Spinal cord (tissue), 10 donors: ENCODE data around the gene UPF1. TPM values are rescaled to one million over a fixed set of nuclear protein-coding genes. Genes with fewer than 3 reads are reported as not detected.
"Not testable (repeated sequence)": the region's sequence is repeated elsewhere in the genome, so short reads cannot be mapped to it uniquely, and the experiment has no call there.

ENCODE experiments used
- DNase-seq, 6 donors: peaks; one replicate each; pipeline versions ENCODE4 v3.0.0 to v3.0.0-alpha.2; 2013 to 2015; ENCODE audit warnings: low spot score in 6 of 6, low read depth in 4 of 6
- H3K27ac ChIP-seq: one replicate; pipeline ENCODE4 v1.5.1; 2013; ENCODE audit warnings: low read depth, low read length, control low read depth
- H3K27me3 ChIP-seq: one replicate; pipeline ENCODE4 v1.6.1; 2013; ENCODE audit warnings: low read length; ENCODE audit not compliant: control insufficient read depth, insufficient read depth
- H3K36me3 ChIP-seq: one replicate; pipeline ENCODE4 v1.6.1; 2013; ENCODE audit warnings: low read length; ENCODE audit not compliant: control insufficient read depth, insufficient read depth
- H3K4me1 ChIP-seq: one replicate; pipeline ENCODE4 v1.6.1; 2013; ENCODE audit warnings: low read length; ENCODE audit not compliant: control insufficient read depth, insufficient read depth
- H3K4me3 ChIP-seq: one replicate; pipeline ENCODE4 v1.5.1; 2013; ENCODE audit warnings: low read depth, low read length, control low read depth
- H3K9me3 ChIP-seq: one replicate; pipeline ENCODE4 v1.6.1; 2013; ENCODE audit warnings: low read length; ENCODE audit not compliant: control insufficient read depth, insufficient read depth
- WGBS: methylation state at CpG from one replicate; pipeline ENCODE4 v1.1.5; 2013; ENCODE audit warnings: missing lambda C conversion rate; ENCODE audit not compliant: insufficient coverage; 5-methylcytosine and 5-hydroxymethylcytosine counted together
- polyA plus RNA-seq, 2 donors: library from polyadenylated mRNA; unstranded; fragments of 120-200 nt; gene quantifications; one replicate each; pipeline ENCODE4 v1.2.1, GENCODE V29; 2013; ENCODE audit not compliant: insufficient read length in 2 of 2
- total RNA-seq, 2 donors: library from RNA; depleted of rRNA in 1 of 2; stranded (reverse); fragments of 120-200 nt in 1 of 2; fragments of >200 nt in 1 of 2; gene quantifications; one replicate each; pipeline versions ENCODE4 v1.2.3 to v1.2.4, GENCODE V29; 2013 to 2014
- donor health status: healthy.

The UPF1 gene
- total and polyA plus RNA-seq, 4 donors = 45.2 to 57.5 (median 51.6) TPM

DNA sequence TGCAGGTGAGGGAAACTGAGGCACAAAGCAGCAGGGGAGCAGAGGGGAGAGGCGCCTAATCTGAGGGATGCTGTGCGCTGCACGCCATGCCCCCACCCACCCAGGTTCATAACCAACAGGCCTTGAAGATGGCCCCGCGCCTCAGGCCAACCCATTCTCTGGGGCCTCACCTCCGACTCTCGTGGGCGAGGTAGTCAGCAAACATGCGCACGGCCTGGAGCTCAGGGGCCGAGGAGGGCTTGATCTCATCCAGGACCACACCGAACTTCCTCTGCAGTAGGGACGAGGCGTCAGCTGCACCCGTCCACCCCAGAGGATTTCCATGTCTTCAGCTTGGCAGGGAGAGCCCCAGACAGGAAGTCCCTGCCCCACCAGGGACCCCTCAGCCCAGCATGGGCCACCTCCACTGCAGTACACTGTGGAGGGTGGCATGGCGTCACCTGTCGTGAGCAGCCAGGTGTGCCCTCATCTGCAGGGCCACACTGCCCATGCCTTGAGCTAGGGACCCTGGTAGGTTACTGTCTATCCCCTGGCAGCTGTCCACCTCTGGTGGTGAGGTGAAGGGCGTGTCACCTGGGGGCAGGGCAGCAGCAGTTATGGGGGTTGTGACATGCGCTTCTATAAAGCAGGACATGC lies 79.2 kb downstream of the UPF1 start:
- H3K4me1 ChIP-seq = peaks cover 62% of the 10 kb centered on the region
- 96% methylated on average over 16 of the region's 19 CpGs for WGBS
- no peaks in the 10 kb centered on the region for H3K9me3 ChIP-seq
- no peak overlapping the region for H3K27ac ChIP-seq
- no peak overlapping the region for H3K4me3 ChIP-seq
- peaks cover 84% of the 10 kb centered on the region for H3K36me3 ChIP-seq
- no peaks in the 10 kb centered on the region for H3K27me3 ChIP-seq
- DNase-seq = no peak

DNA sequence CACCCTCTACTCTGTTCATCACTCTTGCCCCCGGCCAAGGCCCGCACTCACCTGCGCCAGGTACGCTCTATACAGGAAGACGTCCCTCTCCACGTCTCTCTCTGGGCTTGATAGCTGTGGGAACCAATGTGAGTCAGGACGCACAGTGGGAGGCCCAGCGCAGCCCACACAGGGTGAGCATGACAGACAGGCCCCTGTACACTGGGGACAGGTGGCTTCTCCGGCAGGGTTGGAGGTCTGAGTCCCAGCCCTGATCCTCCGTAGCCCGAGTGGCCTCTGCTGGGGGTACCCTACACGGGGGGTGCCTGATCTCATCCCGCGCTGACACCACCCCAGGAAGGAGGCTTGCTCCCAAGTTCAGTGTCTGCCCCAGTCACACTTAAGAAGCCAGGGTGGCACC lies 81.2 kb downstream of the UPF1 start:
- Histone ChIP-seq H3K27me3 (no peaks in the 10 kb centered on the region), H3K4me1 (peaks cover 49% of the 10 kb centered on the region), H3K36me3 (peaks cover 64% of the 10 kb centered on the region), H3K4me3 (no peak overlapping the region), H3K27ac (no peak overlapping the region), H3K9me3 (no peaks in the 10 kb centered on the region)
- WGBS = 92% methylated on average over 14 of the region's 14 CpGs
- no peak for DNase-seq

DNA sequence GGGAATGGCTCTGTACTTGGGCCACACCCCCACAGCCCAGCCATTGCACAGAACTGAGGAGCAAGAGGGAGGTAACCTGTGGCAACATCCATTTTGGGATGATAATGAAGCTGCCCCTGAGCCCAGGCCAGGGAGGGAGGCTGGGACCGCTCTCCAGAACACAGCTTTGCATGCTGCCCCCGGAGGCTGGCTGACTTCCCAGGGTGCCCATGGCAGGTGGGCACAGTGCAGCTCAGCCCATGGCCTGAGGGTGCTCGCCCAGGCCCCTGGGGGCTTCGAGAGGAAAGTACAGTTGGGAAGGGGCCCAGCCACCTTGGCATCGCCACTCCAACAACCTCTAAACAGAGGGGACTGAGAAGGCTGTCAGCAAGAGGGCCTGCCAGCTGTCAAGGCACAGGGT lies 81.7 kb downstream of the UPF1 start:
- Histone ChIP-seq H3K27me3 (no peaks in the 10 kb centered on the region), H3K4me1 (peaks cover 52% of the 10 kb centered on the region), H3K27ac (no peak overlapping the region), H3K4me3 (no peak overlapping the region), H3K9me3 (no peaks in the 10 kb centered on the region), H3K36me3 (peaks cover 60% of the 10 kb centered on the region)
- no peak for DNase-seq
- WGBS = 94% methylated on average over 5 of the region's 5 CpGs

DNA sequence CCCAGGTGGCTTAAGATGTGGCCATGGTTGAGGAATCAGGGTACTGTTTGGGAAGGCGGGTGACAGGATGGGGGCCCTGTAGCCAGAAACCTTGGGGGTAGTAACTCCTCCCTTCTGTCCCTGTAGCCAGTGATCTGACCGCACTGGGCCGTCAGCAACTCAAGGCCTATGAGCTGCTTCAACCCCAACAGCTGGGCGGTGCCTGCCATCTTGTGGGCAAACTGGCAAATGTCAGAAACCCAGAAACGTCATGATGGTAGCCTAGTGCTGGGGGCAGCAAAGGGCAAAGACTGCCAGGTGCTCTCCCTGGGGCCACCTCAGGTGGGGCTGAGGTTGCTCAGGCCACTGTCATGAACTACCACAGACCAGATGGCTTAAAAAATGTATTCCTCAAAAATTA lies 83.9 kb downstream of the UPF1 start:
- Histone ChIP-seq H3K4me1 (peaks cover 45% of the 10 kb centered on the region), H3K36me3 (peaks cover 40% of the 10 kb centered on the region), H3K4me3 (no peak overlapping the region), H3K9me3 (no peaks in the 10 kb centered on the region), H3K27ac (no peak overlapping the region), H3K27me3 (no peaks in the 10 kb centered on the region)
- 32% methylated on average over 5 of the region's 5 CpGs for WGBS
- peak in 2 of 6 donors; percentile 69 to 79 for DNase-seq

DNA sequence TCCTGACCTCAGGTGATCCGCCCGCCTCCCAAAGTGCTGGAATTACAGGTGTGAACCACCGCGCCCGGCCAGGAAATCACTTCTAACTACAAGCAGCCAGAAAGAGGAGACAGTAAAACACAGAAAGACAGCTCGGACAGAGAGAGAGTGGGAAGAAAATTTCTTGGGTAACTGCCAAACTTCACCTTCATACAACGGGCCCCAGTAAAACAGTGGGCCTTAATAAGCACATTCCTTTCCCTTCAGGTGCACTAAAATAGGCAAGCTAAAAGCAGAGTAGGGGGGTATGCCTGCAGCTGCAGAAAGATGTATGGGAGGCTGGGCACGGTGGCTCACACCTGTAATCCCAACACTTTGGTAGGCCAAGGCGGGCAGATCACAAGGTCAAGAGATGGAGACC lies 85.8 kb downstream of the UPF1 start:
- H3K4me1 ChIP-seq = peaks cover 53% of the 10 kb centered on the region
- WGBS = 100% methylated on average over 2 of the region's 9 CpGs
- peaks cover 48% of the 10 kb centered on the region for H3K36me3 ChIP-seq
- H3K9me3 ChIP-seq, H3K27ac ChIP-seq, H3K27me3 ChIP-seq, H3K4me3 ChIP-seq, DNase-seq: not testable (repeated sequence)

Other genes with a start within 250 kb of the UPF1 start
- 10 to 100 TPM; 23.7 to 84.5 TPM for gene REX1BD, start 243.2 kb upstream of the UPF1 start, total RNA-seq
- 10 to 100 TPM; 70.7 to 71.7 TPM for gene REX1BD, start 243.2 kb upstream of the UPF1 start, polyA plus RNA-seq
- 10 to 100 TPM in 1 of 2 donors, 1 to 10 TPM in 1; 3.1 to 13.8 TPM for gene CRLF1, start 225.2 kb upstream of the UPF1 start, total RNA-seq
- 10 to 100 TPM; 14.1 to 27.2 TPM for gene CRLF1, start 225.2 kb upstream of the UPF1 start, polyA plus RNA-seq
- gene TMEM59L, start 219.1 kb upstream of the UPF1 start, total RNA-seq = 10 to 100 TPM; 21.4 to 64.1 TPM
- gene TMEM59L, start 219.1 kb upstream of the UPF1 start, polyA plus RNA-seq = 100 to 1,000 TPM; 307 to 353 TPM
- gene KLHL26, start 194.9 kb upstream of the UPF1 start, total RNA-seq = 1 to 10 TPM; 3.7 to 6.0 TPM
- 10 to 100 TPM; 22.7 to 22.8 TPM for gene KLHL26, start 194.9 kb upstream of the UPF1 start, polyA plus RNA-seq
- 1 to 10 TPM; 5.6 to 7.8 TPM for gene CRTC1, start 148.3 kb upstream of the UPF1 start, total RNA-seq
- gene CRTC1, start 148.3 kb upstream of the UPF1 start, polyA plus RNA-seq = 10 to 100 TPM; 44.7 to 45.3 TPM
- gene COMP, start 40.7 kb upstream of the UPF1 start, total RNA-seq = under 1 TPM in 1 of 2 donors, not detected in 1; 0.40 TPM
- under 1 TPM; 0.23 to 0.32 TPM for gene COMP, start 40.7 kb upstream of the UPF1 start, polyA plus RNA-seq
- 10 to 100 TPM; 22.5 to 32.8 TPM for gene CERS1, start 64.2 kb downstream of the UPF1 start, total RNA-seq
- gene CERS1, start 64.2 kb downstream of the UPF1 start, polyA plus RNA-seq = 100 to 1,000 TPM; 121 to 141 TPM
- gene COPE, start 87.4 kb downstream of the UPF1 start, total RNA-seq = 100 to 1,000 TPM in 1 of 2 donors, 10 to 100 TPM in 1; 77.2 to 181 TPM
- 100 to 1,000 TPM; 174 to 188 TPM for gene COPE, start 87.4 kb downstream of the UPF1 start, polyA plus RNA-seq
- 10 to 100 TPM; 34.6 to 63.6 TPM for gene DDX49, start 87.8 kb downstream of the UPF1 start, total RNA-seq
- 10 to 100 TPM; 79.0 to 81.8 TPM for gene DDX49, start 87.8 kb downstream of the UPF1 start, polyA plus RNA-seq
- gene HOMER3, start 109.3 kb downstream of the UPF1 start, total RNA-seq = 10 to 100 TPM in 1 of 2 donors, 1 to 10 TPM in 1; 9.9 to 32.5 TPM
- 10 to 100 TPM; 37.6 to 39.2 TPM for gene HOMER3, start 109.3 kb downstream of the UPF1 start, polyA plus RNA-seq
- gene SUGP2, start 201.6 kb downstream of the UPF1 start, total RNA-seq = 10 to 100 TPM; 76.8 to 83.2 TPM
- gene SUGP2, start 201.6 kb downstream of the UPF1 start, polyA plus RNA-seq = 100 to 1,000 TPM; 176 to 198 TPM
- gene ARMC6, start 201.6 kb downstream of the UPF1 start, total RNA-seq = 10 to 100 TPM; 28.0 to 29.3 TPM
- gene ARMC6, start 201.6 kb downstream of the UPF1 start, polyA plus RNA-seq = 10 to 100 TPM; 42.8 to 49.0 TPM
- gene SLC25A42, start 232.0 kb downstream of the UPF1 start, total RNA-seq = 1 to 10 TPM; 7.6 to 9.9 TPM
- gene SLC25A42, start 232.0 kb downstream of the UPF1 start, polyA plus RNA-seq = 10 to 100 TPM; 19.8 to 25.0 TPM